Tibial nerve (tissue), 4 donors: ENCODE data around the gene PTPRE. TPM values are rescaled to one million over a fixed set of nuclear protein-coding genes. Genes with fewer than 3 reads are reported as not detected.

ENCODE experiments used
- DNase-seq, 2 donors: peaks; one replicate each; pipeline ENCODE4 v3.0.0-alpha.2; 2019; ENCODE audit warnings: low spot score in 2 of 2
- H3K27ac ChIP-seq, 4 donors: fragments of 200-600 bp; sonication (generic) in 3 of 4; one replicate each; pipeline ENCODE4 v1.5.1; 2017 to 2019; ENCODE audit warnings: mild to moderate bottlenecking in 1 of 4
- H3K27me3 ChIP-seq, 2 donors: fragments of 200-600 bp; sonication (generic) in 1 of 2; one replicate each; pipeline versions ENCODE4 v1.5.1 to v1.6.0; 2017 to 2019
- H3K36me3 ChIP-seq, 3 donors: fragments of 200-600 bp; sonication (generic); one replicate each; pipeline ENCODE4 v1.5.1; 2018 to 2019
- H3K4me1 ChIP-seq, 4 donors: fragments of 200-600 bp; sonication (generic) in 3 of 4; one replicate each; pipeline ENCODE4 v1.5.1; 2017 to 2019
- H3K4me3 ChIP-seq, 4 donors: fragments of 200-600 bp; sonication (generic) in 3 of 4; one replicate each; pipeline ENCODE4 v1.5.1; 2017 to 2019; ENCODE audit warnings: mild to moderate bottlenecking in 1 of 4, moderate library complexity in 1 of 4
- H3K9me3 ChIP-seq, 4 donors: fragments of 200-600 bp; sonication (generic) in 3 of 4; one replicate each; pipeline ENCODE4 v1.5.1; 2017 to 2019
- EP300 ChIP-seq, 2 donors: sonication (generic); formaldehyde crosslinking; IDR thresholded peaks; one replicate each; pipeline ENCODE4 v1.6.1; 2017; ENCODE audit warnings: antibody characterized with exemption in 2 of 2, mild to moderate bottlenecking in 1 of 2
- POLR2A ChIP-seq, 2 donors: fragments of 450-650 bp; IDR thresholded peaks; one replicate each; pipeline ENCODE4 v1.6.1; 2017; ENCODE audit warnings: antibody characterized with exemption in 2 of 2, mild to moderate bottlenecking in 2 of 2, moderate library complexity in 2 of 2
- WGBS, 2 donors: methylation state at CpG; one replicate each; pipeline ENCODE4 v1.1.5; 2018; 5-methylcytosine and 5-hydroxymethylcytosine counted together
- total RNA-seq, 4 donors: library from RNA; depleted of rRNA; stranded (reverse); fragments of >200 nt; gene quantifications; one replicate each; pipeline ENCODE4 v1.1.0, GENCODE V29; 2016
- TF ChIP-seq, protein P1 (sequence below), 5 experiments: fragments of 200-600 bp in 3 of 5; fragments of 450-650 bp in 2 of 5; sonication (generic) in 3 of 5; IDR thresholded peaks; one replicate each; pipeline ENCODE4 v1.5.1; 2016 to 2019; ENCODE audit warnings: antibody characterized with exemption in 5 of 5, mild to moderate bottlenecking in 3 of 5, moderate library complexity in 2 of 5

The PTPRE gene, protein sequence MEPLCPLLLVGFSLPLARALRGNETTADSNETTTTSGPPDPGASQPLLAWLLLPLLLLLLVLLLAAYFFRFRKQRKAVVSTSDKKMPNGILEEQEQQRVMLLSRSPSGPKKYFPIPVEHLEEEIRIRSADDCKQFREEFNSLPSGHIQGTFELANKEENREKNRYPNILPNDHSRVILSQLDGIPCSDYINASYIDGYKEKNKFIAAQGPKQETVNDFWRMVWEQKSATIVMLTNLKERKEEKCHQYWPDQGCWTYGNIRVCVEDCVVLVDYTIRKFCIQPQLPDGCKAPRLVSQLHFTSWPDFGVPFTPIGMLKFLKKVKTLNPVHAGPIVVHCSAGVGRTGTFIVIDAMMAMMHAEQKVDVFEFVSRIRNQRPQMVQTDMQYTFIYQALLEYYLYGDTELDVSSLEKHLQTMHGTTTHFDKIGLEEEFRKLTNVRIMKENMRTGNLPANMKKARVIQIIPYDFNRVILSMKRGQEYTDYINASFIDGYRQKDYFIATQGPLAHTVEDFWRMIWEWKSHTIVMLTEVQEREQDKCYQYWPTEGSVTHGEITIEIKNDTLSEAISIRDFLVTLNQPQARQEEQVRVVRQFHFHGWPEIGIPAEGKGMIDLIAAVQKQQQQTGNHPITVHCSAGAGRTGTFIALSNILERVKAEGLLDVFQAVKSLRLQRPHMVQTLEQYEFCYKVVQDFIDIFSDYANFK
- 10 to 100 TPM; 19.0 to 38.1 (median 25.8) TPM for total RNA-seq

DNA sequence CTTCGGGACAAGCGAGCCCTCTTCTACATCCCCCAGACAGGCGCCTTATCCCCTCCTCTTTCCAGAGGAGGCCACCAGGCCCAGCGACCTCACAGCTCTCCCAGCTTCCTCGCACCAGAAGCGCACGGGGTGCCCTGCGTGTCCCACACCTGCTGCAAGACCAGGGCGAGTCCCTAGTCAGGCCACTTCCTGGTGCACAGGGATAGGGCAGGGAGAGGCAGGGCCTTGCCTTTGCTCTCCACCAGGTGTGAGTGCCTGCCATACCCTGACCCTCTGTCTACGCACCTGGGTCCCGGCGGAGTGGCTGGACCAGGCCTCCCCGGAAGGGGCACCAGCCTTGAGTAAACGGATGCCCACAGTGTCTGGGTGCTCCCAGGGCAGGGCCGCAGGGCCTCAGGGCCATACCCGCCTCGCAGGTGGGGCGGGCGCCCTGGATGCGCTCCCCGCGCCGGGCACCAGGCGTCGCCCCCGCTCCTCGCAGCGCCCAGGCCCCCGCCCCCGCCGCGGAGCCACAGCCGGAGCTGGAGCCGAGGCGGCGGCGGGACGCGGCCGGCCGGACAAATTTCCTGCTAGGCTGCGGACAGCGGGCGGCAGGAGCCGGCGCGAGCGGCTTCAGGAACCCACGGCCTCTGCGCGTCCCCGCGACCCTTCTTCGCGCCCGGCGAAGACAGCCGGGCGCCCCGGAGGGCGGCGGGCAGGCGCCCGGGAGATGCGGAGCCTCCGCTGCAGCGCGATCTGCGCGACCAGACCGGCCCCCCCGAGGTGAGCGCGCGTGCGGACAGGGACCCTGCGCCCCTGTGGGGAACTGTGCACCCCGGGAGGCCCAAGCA lies at the start of gene PTPRE:
Gene PTPRE (plus strand): TSS at position 556 of the 830 bp plus-strand sequence. CDS start 133,779 bp downstream, outside the sequence.
- Histone ChIP-seq H3K9me3 (no peaks in the 10 kb centered on the region), H3K4me3 (peak within 1 kb of the TSS; percentile 43 to 85 (median 70)), H3K27me3 (no peaks in the 10 kb centered on the region), H3K27ac (peak within 1 kb of the TSS; percentile 55 to 92 (median 82)), H3K4me1 (peaks cover 0 to 27% (median 11%) of the 10 kb centered on the region in 4 donors), H3K36me3 (no peaks in the 10 kb centered on the region)
- WGBS, 2 donors, result 10 to 17% methylated on average over 30 to 60 of the region's 78 CpGs
- DNase-seq, result peak in 1 of 2 donors; percentile 42
- TF ChIP-seq EP300 (IDR thresholded peaks at IDR 0.05), result no peak
- peak in 1 of 2 donors; percentile 48 for TF ChIP-seq POLR2A (IDR thresholded peaks at IDR 0.05)
- TF ChIP-seq, protein P1, sequence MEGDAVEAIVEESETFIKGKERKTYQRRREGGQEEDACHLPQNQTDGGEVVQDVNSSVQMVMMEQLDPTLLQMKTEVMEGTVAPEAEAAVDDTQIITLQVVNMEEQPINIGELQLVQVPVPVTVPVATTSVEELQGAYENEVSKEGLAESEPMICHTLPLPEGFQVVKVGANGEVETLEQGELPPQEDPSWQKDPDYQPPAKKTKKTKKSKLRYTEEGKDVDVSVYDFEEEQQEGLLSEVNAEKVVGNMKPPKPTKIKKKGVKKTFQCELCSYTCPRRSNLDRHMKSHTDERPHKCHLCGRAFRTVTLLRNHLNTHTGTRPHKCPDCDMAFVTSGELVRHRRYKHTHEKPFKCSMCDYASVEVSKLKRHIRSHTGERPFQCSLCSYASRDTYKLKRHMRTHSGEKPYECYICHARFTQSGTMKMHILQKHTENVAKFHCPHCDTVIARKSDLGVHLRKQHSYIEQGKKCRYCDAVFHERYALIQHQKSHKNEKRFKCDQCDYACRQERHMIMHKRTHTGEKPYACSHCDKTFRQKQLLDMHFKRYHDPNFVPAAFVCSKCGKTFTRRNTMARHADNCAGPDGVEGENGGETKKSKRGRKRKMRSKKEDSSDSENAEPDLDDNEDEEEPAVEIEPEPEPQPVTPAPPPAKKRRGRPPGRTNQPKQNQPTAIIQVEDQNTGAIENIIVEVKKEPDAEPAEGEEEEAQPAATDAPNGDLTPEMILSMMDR (IDR thresholded peaks at IDR 0.05), result peak; percentile 68 to 99 (median 96)

DNA sequence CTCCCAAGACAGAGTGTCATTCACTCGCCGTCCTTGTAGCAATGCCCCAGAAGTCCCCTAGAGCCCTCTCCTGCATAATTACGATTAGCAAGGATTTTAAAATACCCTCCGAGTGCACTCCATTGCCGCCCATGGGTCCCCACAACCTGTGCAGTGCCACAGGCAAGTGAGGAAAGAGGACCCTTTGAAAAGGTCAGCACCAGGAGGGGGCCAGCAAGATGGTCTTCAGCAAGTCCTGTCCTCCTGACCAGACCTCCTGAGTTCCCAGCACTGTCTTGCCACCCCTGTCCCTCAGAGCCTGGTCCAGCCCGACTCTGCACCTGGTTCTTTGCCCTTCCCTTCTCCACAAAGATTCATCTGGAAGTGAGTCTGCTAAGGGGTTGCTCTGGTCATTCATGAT lies 46.3 kb upstream of the PTPRE start:
- no peak for TF ChIP-seq EP300 (IDR thresholded peaks at IDR 0.05)
- TF ChIP-seq POLR2A (IDR thresholded peaks at IDR 0.05), result no peak
- no peaks in the 10 kb centered on the region for H3K27me3 ChIP-seq
- H3K27ac ChIP-seq, result no peak overlapping the region
- H3K4me3 ChIP-seq, result no peak overlapping the region
- no peaks in the 10 kb centered on the region for H3K36me3 ChIP-seq
- 90 to 91% methylated on average over 6 of the region's 6 CpGs for WGBS, 2 donors
- H3K4me1 ChIP-seq, result no peaks in the 10 kb centered on the region
- H3K9me3 ChIP-seq, result peaks cover 0 to 13% (median 0%) of the 10 kb centered on the region in 4 donors
- DNase-seq, result no peak

DNA sequence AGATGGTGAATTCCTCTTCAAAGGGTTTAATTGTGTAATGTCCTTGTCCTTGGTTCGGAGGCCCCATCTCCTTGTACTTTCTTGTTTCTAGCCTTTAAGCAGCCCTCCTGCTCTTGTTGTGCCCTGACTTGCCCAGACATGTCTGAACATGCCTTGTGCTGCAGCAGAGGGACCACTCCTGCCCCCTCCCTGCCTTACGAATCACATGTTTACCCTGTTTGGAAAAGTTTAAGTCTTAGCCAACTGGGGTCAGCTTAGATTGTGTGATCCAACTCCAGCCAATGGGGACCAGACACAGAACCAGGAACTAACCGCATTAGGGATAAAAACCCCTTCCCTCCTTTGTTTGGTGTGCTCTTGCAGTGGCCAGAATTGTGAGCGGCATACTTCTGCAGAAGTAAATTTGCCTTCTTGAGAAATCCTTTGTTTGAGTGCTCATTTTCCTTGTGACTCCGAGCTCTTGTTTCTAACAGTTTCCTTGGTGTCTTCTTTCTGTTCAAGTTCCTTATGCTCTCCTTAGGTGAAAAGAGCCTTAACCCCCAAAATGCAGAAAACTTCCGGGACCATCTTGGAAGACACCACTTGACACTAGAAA lies 43.6 kb upstream of the PTPRE start:
- no peak for DNase-seq
- TF ChIP-seq, protein P1 (IDR thresholded peaks at IDR 0.05), result no peak
- TF ChIP-seq EP300 (IDR thresholded peaks at IDR 0.05) (no peak), POLR2A (IDR thresholded peaks at IDR 0.05) (no peak)
- Histone ChIP-seq H3K9me3 (peaks cover 0 to 14% (median 0%) of the 10 kb centered on the region in 4 donors), H3K4me1 (no peaks in the 10 kb centered on the region), H3K27me3 (no peaks in the 10 kb centered on the region), H3K27ac (no peak overlapping the region), H3K36me3 (no peaks in the 10 kb centered on the region), H3K4me3 (no peak overlapping the region)
- WGBS, 2 donors, result 91 to 94% methylated on average over 6 of the region's 6 CpGs

DNA sequence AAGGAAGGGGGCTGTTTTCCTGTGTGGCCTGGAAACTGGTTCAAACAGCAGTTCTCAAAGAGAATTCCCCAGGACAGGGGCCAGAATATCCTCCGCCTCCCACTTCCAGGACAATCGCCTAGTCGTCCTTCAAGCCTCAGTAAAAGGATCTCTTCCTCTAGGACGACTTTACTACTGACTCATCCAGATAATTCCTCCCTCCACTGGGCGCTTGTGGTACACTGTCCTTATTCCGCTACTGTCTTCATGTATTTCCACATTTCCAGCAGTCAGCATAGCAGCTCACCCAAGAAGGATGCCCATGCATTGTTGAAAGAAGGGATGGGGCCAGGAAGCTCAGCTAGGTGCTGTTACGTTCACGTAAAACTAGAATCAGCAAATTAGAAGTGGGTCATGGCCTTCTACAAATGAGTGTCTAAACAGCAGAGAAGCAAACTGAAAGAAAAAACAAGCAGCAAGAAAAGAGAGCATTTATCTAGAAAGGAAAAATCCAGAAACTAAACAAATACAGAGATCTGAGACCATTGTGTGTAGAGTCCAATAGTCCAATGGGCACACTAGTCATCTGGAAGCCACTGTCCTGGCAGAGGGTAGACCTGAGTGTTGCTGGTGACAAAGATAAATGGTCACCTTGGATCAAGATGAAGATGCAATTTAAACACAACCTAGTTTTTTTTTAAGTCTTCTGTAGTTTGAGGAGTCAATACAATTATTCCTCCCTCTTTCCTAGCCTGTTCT lies 40.5 kb upstream of the PTPRE start:
- Histone ChIP-seq H3K4me1 (no peaks in the 10 kb centered on the region), H3K9me3 (peaks cover 0 to 30% (median 0%) of the 10 kb centered on the region in 4 donors)
- 79 to 83% methylated on average over 8 of the region's 8 CpGs for WGBS, 2 donors

More for the DNA sequence above, 40.5 kb upstream of the PTPRE start:
- Histone ChIP-seq H3K4me3 (no peak overlapping the region), H3K27me3 (no peaks in the 10 kb centered on the region), H3K27ac (no peak overlapping the region), H3K36me3 (no peaks in the 10 kb centered on the region)
- TF ChIP-seq POLR2A (IDR thresholded peaks at IDR 0.05) (no peak), EP300 (IDR thresholded peaks at IDR 0.05) (no peak)
- TF ChIP-seq, protein P1 (IDR thresholded peaks at IDR 0.05), result no peak
- no peak for DNase-seq
